ENCODE measurements around the gene SART1.

- TF ChIP-seq POLR2A (IDR thresholded peaks at IDR 0.05; ENCODE audit: low read length) (no peak), GATA1 (IDR thresholded peaks at IDR 0.05; ENCODE audit: low read depth, low read length) (no peak)
Measured at GRCh38 chr11:65958291-65958690, 3.2 kb upstream of the SART1 start.
